Fibroblast of the aortic adventitia (primary cell): ENCODE data around the gene BMP7. TPM values are rescaled to one million over a fixed set of nuclear protein-coding genes. Genes with fewer than 3 reads are reported as not detected.

ENCODE experiments used
- DNase-seq: peaks from one replicate; pipeline ENCODE4 v3.0.0-alpha.2; 2010; ENCODE audit warnings: low read depth
- H3K4me3 ChIP-seq: 2 replicates; pipeline ENCODE4 v1.5.1; 2011; ENCODE audit warnings: low read depth, mild to moderate bottlenecking, control low read depth, low read length, moderate library complexity
- CTCF ChIP-seq: IDR thresholded peaks from 2 replicates; pipeline ENCODE4 v1.5.1; 2011; ENCODE audit warnings: mild to moderate bottlenecking, low read length, control low read depth, inconsistent platforms; ENCODE audit not compliant: insufficient read depth
- total RNA-seq: library from RNA; depleted of rRNA; stranded (reverse); fragments of >200 nt; gene quantifications from 2 replicates; pipeline ENCODE4 v1.2.3, GENCODE V29; 2012; ENCODE audit warnings: low replicate concordance

Gene BMP7
- total RNA-seq, 1 donor = not detected

GRCh38 chr20:57167292-57167655, 99.2 kb downstream of the BMP7 start:
- TF ChIP-seq CTCF = no peak
- no peak for DNase-seq
- H3K4me3 ChIP-seq = no peak overlapping the region

GRCh38 chr20:57166568-57167291, 99.7 kb downstream of the BMP7 start:
- DNase-seq = no peak
- no peak overlapping the region for H3K4me3 ChIP-seq
- TF ChIP-seq CTCF = no peak

- no peak for TF ChIP-seq CTCF
- no peak for DNase-seq
- no peak overlapping the region for H3K4me3 ChIP-seq
Observed at GRCh38 chr20:57165427-57166004, 100.9 kb downstream of the BMP7 start.

- no peak for DNase-seq
- TF ChIP-seq CTCF = no peak
- H3K4me3 ChIP-seq = no peak overlapping the region
Observed at GRCh38 chr20:57164872-57165271, 101.6 kb downstream of the BMP7 start.

- no peak for TF ChIP-seq CTCF
- H3K4me3 ChIP-seq = no peak overlapping the region
- no peak for DNase-seq
Observed at GRCh38 chr20:57163041-57163440, 103.4 kb downstream of the BMP7 start.

GRCh38 chr20:57162362-57162652, 104.1 kb downstream of the BMP7 start:
- DNase-seq = no peak
- no peak for TF ChIP-seq CTCF
- no peak overlapping the region for H3K4me3 ChIP-seq
